HG03097 (cell line): Measurements from ENCODE around the gene WFDC9.
"Not testable (repeated sequence)": the region's sequence is repeated elsewhere in the genome, so short reads cannot be mapped to it uniquely, and the experiment has no call there.

Experiments
- ATAC-seq: cut with Tn5 transposase; IDR thresholded peaks from one replicate; pipeline ENCODE4 v1.9.1; 2021; ENCODE audit not compliant: unreplicated experiment, low FRiP score

The WFDC9 gene

GRCh38 chr20:45593498-45593897 is 37.6 kb downstream of the WFDC9 start:
- ATAC-seq: no peak

- ATAC-seq: no peak
These were observed 38.4 kb downstream of the WFDC9 start for GRCh38 chr20:45592574-45593189.

GRCh38 chr20:45589725-45590124 is 41.4 kb downstream of the WFDC9 start:
- no peak for ATAC-seq

GRCh38 chr20:45588800-45589199 is 42.3 kb downstream of the WFDC9 start:
- ATAC-seq: no peak

- ATAC-seq: not testable (repeated sequence)
These were observed 45.1 kb downstream of the WFDC9 start for GRCh38 chr20:45585986-45586385.

GRCh38 chr20:45584294-45584693 is 46.8 kb downstream of the WFDC9 start:
- ATAC-seq: not testable (repeated sequence)

GRCh38 chr20:45583502-45583901 is 47.6 kb downstream of the WFDC9 start:
- ATAC-seq: no peak

- no peak for ATAC-seq
These were observed 49.4 kb downstream of the WFDC9 start for GRCh38 chr20:45581702-45582101.

- no peak for ATAC-seq
These were observed 51.9 kb downstream of the WFDC9 start, which contains the start of gene WFDC8 for GRCh38 chr20:45579184-45579583. WFDC8 (minus strand) TSS chr20:45579284; CDS start chr20:45579247, 37 bp downstream.

- ATAC-seq: no peak
These were observed 52.9 kb downstream of the WFDC9 start for GRCh38 chr20:45578231-45578630.

GRCh38 chr20:45576995-45577394 is 54.1 kb downstream of the WFDC9 start:
- no peak for ATAC-seq

- ATAC-seq: no peak
These were observed 55.2 kb downstream of the WFDC9 start for GRCh38 chr20:45575931-45576330.

GRCh38 chr20:45569650-45570049 is 61.4 kb downstream of the WFDC9 start:
- ATAC-seq: not testable (repeated sequence)

GRCh38 chr20:45564760-45565276 is 66.3 kb downstream of the WFDC9 start:
- ATAC-seq: no peak
